Amniotic stem cell (primary cell): ENCODE data around the gene THRA.

ENCODE experiments used
- DNase-seq: peaks from one replicate; lab custom pipeline; 2025; lab: John Stamatoyannopoulos, UW

Gene THRA

GRCh38 chr17:40064971-40065768, 2.4 kb downstream of the THRA start:
- no peak for DNase-seq

- no peak for DNase-seq
Measured at GRCh38 chr17:40065769-40066510, 3.2 kb downstream of the THRA start.

GRCh38 chr17:40067710-40068109, 4.9 kb downstream of the THRA start:
- DNase-seq = no peak

- no peak for DNase-seq
Measured at GRCh38 chr17:40068129-40068581, 5.4 kb downstream of the THRA start.

- DNase-seq = no peak
Measured at GRCh38 chr17:40068584-40068916, 5.8 kb downstream of the THRA start.

GRCh38 chr17:40068917-40069750, 6.4 kb downstream of the THRA start:
- no peak for DNase-seq

- DNase-seq = no peak
Measured at GRCh38 chr17:40069751-40070708, 7.3 kb downstream of the THRA start.

GRCh38 chr17:40070709-40071312, 8.0 kb downstream of the THRA start:
- no peak for DNase-seq

GRCh38 chr17:40071313-40072039, 8.7 kb downstream of the THRA start:
- DNase-seq = no peak

GRCh38 chr17:40072040-40072734, 9.4 kb downstream of the THRA start:
- DNase-seq = no peak

GRCh38 chr17:40072735-40073346, 10.1 kb downstream of the THRA start:
- no peak for DNase-seq

GRCh38 chr17:40073454-40074174, 10.8 kb downstream of the THRA start:
- no peak for DNase-seq

- DNase-seq = no peak
Measured at GRCh38 chr17:40074175-40074512, 11.4 kb downstream of the THRA start.

- DNase-seq = no peak
Measured at GRCh38 chr17:40074871-40075200, 12.1 kb downstream of the THRA start.

- no peak for DNase-seq
Measured at GRCh38 chr17:40075201-40075941, 12.6 kb downstream of the THRA start.

- no peak for DNase-seq
Measured at GRCh38 chr17:40075942-40076498, 13.3 kb downstream of the THRA start.

- DNase-seq = no peak
Measured at GRCh38 chr17:40076591-40076990, 13.8 kb downstream of the THRA start.

GRCh38 chr17:40079545-40079944, 16.8 kb downstream of the THRA start:
- DNase-seq = no peak
